ENCODE measurements around the gene SLC44A1. TPM values are rescaled to one million over a fixed set of nuclear protein-coding genes. Genes with fewer than 3 reads are reported as not detected.
A peak's percentile ranks its signal among the peaks of the same experiment; 100 is the strongest.

The SLC44A1 gene
- total and polyA plus RNA-seq, 2 of the 13 experiments (the other 11 are each of a cell fraction or from before 2014, with no cell fraction given), result 21.4 to 40.8 TPM

DNA sequence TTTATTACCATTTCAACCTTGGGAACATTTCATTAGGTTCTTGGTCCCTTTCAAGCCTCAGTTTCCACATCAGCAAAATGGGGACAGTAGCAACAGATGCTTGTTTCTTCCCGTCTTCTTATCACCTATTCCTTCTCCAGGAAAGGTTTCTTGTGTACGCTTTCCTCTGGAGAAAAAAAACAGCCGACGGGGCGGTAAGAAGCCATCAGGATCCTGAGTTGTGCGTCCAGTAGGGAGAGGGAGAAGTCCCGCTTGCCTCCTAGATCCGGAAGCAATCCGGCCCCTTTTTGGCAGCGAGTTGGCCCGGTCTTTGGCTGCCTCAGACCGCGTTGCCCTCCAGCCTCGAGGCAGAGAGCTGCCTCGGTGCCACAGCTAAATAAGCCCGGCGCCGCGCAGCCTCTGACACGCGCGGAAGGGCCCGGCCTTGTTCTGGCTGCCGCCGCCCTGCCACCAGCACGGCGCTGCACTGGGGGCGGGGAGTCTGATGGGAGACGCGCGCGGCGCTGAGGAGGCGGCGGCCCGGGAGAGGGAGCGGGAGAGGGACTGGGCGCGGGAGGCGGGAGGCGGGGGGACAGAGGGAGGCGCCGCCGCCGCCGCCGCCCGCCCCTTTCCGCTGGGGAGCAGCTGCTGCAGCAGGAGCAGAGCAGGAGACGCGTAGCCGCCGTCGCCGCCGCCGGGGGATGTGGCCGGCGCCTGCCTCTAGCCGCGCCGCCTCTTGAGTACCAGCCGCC, at the start of gene SLC44A1 (continued):
- TF ChIP-seq, protein P1, sequence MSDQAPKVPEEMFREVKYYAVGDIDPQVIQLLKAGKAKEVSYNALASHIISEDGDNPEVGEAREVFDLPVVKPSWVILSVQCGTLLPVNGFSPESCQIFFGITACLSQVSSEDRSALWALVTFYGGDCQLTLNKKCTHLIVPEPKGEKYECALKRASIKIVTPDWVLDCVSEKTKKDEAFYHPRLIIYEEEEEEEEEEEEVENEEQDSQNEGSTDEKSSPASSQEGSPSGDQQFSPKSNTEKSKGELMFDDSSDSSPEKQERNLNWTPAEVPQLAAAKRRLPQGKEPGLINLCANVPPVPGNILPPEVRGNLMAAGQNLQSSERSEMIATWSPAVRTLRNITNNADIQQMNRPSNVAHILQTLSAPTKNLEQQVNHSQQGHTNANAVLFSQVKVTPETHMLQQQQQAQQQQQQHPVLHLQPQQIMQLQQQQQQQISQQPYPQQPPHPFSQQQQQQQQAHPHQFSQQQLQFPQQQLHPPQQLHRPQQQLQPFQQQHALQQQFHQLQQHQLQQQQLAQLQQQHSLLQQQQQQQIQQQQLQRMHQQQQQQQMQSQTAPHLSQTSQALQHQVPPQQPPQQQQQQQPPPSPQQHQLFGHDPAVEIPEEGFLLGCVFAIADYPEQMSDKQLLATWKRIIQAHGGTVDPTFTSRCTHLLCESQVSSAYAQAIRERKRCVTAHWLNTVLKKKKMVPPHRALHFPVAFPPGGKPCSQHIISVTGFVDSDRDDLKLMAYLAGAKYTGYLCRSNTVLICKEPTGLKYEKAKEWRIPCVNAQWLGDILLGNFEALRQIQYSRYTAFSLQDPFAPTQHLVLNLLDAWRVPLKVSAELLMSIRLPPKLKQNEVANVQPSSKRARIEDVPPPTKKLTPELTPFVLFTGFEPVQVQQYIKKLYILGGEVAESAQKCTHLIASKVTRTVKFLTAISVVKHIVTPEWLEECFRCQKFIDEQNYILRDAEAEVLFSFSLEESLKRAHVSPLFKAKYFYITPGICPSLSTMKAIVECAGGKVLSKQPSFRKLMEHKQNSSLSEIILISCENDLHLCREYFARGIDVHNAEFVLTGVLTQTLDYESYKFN (CRISPR knock-in tag; conservative IDR thresholded peaks at IDR 0.05), result peak; percentile 82
- TF ChIP-seq ZNF33A (CRISPR knock-in tag; IDR thresholded peaks at IDR 0.05; ENCODE audit: borderline replicate concordance) (peak; percentile 98; the same call in 1 of the 2 replicates), MLXIP (CRISPR knock-in tag; IDR thresholded peaks at IDR 0.05; ENCODE audit: borderline replicate concordance) (no peak; the same call in 1 of the 2 replicates), GFI1 (CRISPR knock-in tag; IDR thresholded peaks at IDR 0.05; ENCODE audit: borderline replicate concordance) (peak; percentile 74; the same call in 1 of the 2 replicates), ZNF782 (CRISPR knock-in tag; IDR thresholded peaks at IDR 0.05; ENCODE audit: borderline replicate concordance) (peak; percentile 89; the same call in 1 of the 2 replicates), FIP1L1 (IDR thresholded peaks at IDR 0.05; ENCODE audit: borderline replicate concordance, insufficient read depth, low read depth, low read length) (no peak), XBP1 (CRISPR knock-in tag; IDR thresholded peaks at IDR 0.05) (no peak), ZNF34 (CRISPR knock-in tag; IDR thresholded peaks at IDR 0.05; ENCODE audit: borderline replicate concordance) (0 out of 2 replicates have a peak, but pooled peaks have one; percentile 69), ZFP41 (CRISPR knock-in tag; IDR thresholded peaks at IDR 0.05; ENCODE audit: borderline replicate concordance) (peak; percentile 82; the same call in 1 of the 2 replicates), AHR (CRISPR knock-in tag; IDR thresholded peaks at IDR 0.05) (peak; percentile 96; the same call in 1 of the 2 replicates), NBN (conservative IDR thresholded peaks at IDR 0.05) (no peak), NFYC (CRISPR knock-in tag; IDR thresholded peaks at IDR 0.05) (peak; percentile 61), TFE3 (CRISPR knock-in tag; IDR thresholded peaks at IDR 0.05) (peak; percentile 84), ZNF572 (CRISPR knock-in tag; IDR thresholded peaks at IDR 0.05) (peak; percentile 93; the same call in 1 of the 2 replicates), ZSCAN31 (CRISPR knock-in tag; IDR thresholded peaks at IDR 0.05; ENCODE audit: low read depth) (peak; percentile 96)
- TF ChIP-seq, protein P2, sequence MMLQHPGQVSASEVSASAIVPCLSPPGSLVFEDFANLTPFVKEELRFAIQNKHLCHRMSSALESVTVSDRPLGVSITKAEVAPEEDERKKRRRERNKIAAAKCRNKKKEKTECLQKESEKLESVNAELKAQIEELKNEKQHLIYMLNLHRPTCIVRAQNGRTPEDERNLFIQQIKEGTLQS (CRISPR knock-in tag; IDR thresholded peaks at IDR 0.05), result peak; percentile 66; the same call in 1 of the 2 replicates
- TF ChIP-seq, protein P3, sequence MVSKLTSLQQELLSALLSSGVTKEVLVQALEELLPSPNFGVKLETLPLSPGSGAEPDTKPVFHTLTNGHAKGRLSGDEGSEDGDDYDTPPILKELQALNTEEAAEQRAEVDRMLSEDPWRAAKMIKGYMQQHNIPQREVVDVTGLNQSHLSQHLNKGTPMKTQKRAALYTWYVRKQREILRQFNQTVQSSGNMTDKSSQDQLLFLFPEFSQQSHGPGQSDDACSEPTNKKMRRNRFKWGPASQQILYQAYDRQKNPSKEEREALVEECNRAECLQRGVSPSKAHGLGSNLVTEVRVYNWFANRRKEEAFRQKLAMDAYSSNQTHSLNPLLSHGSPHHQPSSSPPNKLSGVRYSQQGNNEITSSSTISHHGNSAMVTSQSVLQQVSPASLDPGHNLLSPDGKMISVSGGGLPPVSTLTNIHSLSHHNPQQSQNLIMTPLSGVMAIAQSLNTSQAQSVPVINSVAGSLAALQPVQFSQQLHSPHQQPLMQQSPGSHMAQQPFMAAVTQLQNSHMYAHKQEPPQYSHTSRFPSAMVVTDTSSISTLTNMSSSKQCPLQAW (CRISPR knock-in tag; IDR thresholded peaks at IDR 0.05), result peak; percentile 89
